Mesothelial cell of epicardium (in vitro differentiated cells): ENCODE measurements around the gene ATRN. TPM values are rescaled to one million over a fixed set of nuclear protein-coding genes. Genes with fewer than 3 reads are reported as not detected.

Experiments used
- DNase-seq, 2 experiments: peaks; one replicate each; pipeline ENCODE4 v3.0.0; 2021; ENCODE audit warnings: low spot score in 2 of 2; ENCODE audit not compliant: unreplicated experiment in 2 of 2
- H3K27ac Mint-ChIP-seq: 2 replicates; pipeline ENCODE4 v1.8.0; 2021; ENCODE audit warnings: mixed read lengths
- H3K27me3 Mint-ChIP-seq: 2 replicates; pipeline ENCODE4 v1.8.0; 2021; ENCODE audit warnings: low read depth, mixed read lengths
- H3K36me3 Mint-ChIP-seq: 2 replicates; pipeline ENCODE4 v1.8.0; 2021; ENCODE audit warnings: mixed read lengths
- H3K4me1 Mint-ChIP-seq: 2 replicates; pipeline ENCODE4 v1.8.0; 2021; ENCODE audit warnings: mixed read lengths
- H3K4me3 Mint-ChIP-seq: 2 replicates; pipeline ENCODE4 v1.8.0; 2021; ENCODE audit warnings: mild to moderate bottlenecking, moderate library complexity, mixed read lengths
- H3K9me3 Mint-ChIP-seq: 2 replicates; pipeline ENCODE4 v1.8.0; 2021; ENCODE audit warnings: mixed read lengths
- CTCF ChIP-seq: fragments of 200-600 bp; sonication (generic); IDR thresholded peaks from one replicate; pipeline ENCODE4 v1.5.0; 2021; ENCODE audit warnings: antibody characterized with exemption; ENCODE audit not compliant: unreplicated experiment
- total RNA-seq: library from RNA; stranded (reverse); gene quantifications from 3 replicates; pipeline ENCODE4 v1.2.1, GENCODE V29; 2021

Gene ATRN
- total RNA-seq, 1 donor from 2014 or later = 47.5 TPM

GRCh38 chr20:3432844-3433243, 38.0 kb upstream of the ATRN start:
- Mint-ChIP-seq H3K9me3 (no peaks in the 10 kb centered on the region), H3K36me3 (no peaks in the 10 kb centered on the region), H3K4me1 (no peaks in the 10 kb centered on the region), H3K27ac (no peak overlapping the region), H3K27me3 (no peaks in the 10 kb centered on the region), H3K4me3 (no peak overlapping the region)
- TF ChIP-seq CTCF = no peak
- no peak for DNase-seq

- Mint-ChIP-seq H3K27me3 (no peaks in the 10 kb centered on the region), H3K4me1 (no peaks in the 10 kb centered on the region), H3K36me3 (no peaks in the 10 kb centered on the region), H3K9me3 (no peaks in the 10 kb centered on the region), H3K27ac (no peak overlapping the region), H3K4me3 (no peak overlapping the region)
- no peak for TF ChIP-seq CTCF
- no peak for DNase-seq
Observed at GRCh38 chr20:3433744-3434143, 37.1 kb upstream of the ATRN start.

GRCh38 chr20:3434232-3434631, 36.6 kb upstream of the ATRN start:
- Mint-ChIP-seq H3K4me1 (no peaks in the 10 kb centered on the region), H3K27ac (no peak overlapping the region), H3K9me3 (no peaks in the 10 kb centered on the region), H3K4me3 (no peak overlapping the region), H3K36me3 (no peaks in the 10 kb centered on the region), H3K27me3 (peaks cover 4% of the 10 kb centered on the region)
- no peak for TF ChIP-seq CTCF
- no peak for DNase-seq

- peaks cover 6% of the 10 kb centered on the region for H3K27me3 Mint-ChIP-seq
- no peaks in the 10 kb centered on the region for H3K4me1 Mint-ChIP-seq
- H3K27ac Mint-ChIP-seq = no peak overlapping the region
- H3K36me3 Mint-ChIP-seq = no peaks in the 10 kb centered on the region
- DNase-seq = no peak
- TF ChIP-seq CTCF = no peak
- H3K4me3 Mint-ChIP-seq = no peak overlapping the region
- H3K9me3 Mint-ChIP-seq = peaks cover 2% of the 10 kb centered on the region
Observed at GRCh38 chr20:3436864-3437574, 33.8 kb upstream of the ATRN start.

GRCh38 chr20:3446779-3447178, 24.0 kb upstream of the ATRN start:
- Mint-ChIP-seq H3K4me1 (no peaks in the 10 kb centered on the region), H3K36me3 (no peaks in the 10 kb centered on the region), H3K27ac (no peak overlapping the region), H3K9me3 (no peaks in the 10 kb centered on the region), H3K4me3 (no peak overlapping the region), H3K27me3 (peaks cover 13% of the 10 kb centered on the region)
- DNase-seq = no peak
- TF ChIP-seq CTCF = no peak
